CMK (cell line): ENCODE data around the gene ARHGAP23.
"Not testable (repeated sequence)": the region's sequence is repeated elsewhere in the genome, so short reads cannot be mapped to it uniquely, and the experiment has no call there.

Source experiments
- DNase-seq: peaks from one replicate; pipeline ENCODE4 v3.0.0-alpha.2; 2010; ENCODE audit warnings: low read depth

ARHGAP23 gene

DNA sequence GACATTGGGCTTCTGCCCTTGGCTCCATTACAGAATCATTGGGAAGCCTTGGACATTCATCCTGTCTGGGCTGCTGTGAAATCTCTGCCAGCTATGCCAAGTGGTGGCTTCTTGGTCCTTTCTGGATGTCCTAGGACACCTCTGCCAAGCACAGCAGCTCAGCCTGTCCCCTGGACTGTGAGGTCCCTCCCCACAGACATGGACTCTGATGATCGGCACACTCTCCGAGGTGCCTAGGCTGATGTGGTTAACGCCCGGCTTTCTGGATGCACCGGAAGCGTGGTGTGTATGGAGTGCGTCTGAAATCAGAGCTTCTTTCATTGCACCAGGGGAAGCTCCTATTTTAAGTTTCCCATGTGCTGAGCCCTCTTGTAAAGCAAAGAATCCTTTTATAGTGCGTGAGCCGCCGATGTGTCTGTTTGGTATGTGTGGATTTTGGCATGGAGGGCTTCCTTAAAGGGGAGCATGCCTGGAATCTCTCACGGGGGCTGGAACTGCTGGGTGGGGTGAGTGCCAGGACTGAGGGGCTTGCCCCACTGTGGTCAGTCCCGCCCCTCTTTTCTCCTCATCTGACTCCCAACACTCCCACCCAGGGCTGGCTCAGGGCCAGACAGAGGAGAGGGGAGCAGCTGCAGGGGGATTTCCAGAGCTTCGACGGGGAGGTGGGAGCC lies 7.0 kb upstream of the ARHGAP23 start:
- no peak for DNase-seq

DNA sequence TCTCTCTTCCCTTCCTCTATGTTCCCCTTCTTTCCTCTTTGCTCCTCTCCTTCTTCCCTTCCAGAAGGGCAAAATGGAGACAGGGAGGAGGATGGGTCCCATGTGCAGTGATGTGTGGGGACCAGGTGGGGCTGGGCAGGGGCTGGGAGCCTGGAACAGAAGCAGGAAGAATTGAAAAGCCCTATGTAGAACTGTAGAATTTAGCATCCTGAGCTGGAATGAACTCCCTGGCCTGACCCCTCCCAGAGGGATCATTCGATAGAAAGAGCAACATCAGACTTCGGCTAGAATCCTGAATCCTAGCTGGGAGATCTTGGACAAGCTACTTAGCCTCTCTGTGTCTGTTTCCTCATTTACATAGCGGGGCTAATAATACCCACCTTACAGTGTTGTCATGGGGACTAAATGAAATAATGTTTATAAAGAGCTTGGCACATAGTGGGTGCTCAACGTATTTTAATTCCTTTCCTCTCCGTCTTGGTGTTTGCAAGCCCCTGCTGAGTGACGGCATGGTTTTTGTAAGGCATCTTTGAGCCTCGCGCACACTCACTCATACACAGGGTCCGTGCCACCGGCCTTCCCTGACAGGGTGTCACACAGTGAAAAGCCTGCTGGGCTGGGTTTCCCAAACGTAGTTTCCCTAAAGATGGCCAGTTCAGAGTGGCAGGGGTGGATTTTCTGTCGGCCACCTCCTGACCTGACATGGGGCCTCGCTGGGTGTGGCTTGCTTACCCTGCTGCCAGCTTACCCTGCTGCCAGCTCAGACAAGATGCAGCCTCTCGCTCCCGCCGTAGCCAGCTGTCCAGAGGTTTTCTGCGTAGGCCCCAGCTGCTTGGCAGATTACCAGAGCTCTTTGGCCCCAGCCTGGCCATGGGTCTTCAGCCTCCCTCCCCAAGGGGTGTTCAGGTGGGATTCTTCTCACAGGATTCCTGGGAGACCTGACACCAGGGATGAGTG lies 6.1 kb upstream of the ARHGAP23 start:
- DNase-seq: no peak

DNA sequence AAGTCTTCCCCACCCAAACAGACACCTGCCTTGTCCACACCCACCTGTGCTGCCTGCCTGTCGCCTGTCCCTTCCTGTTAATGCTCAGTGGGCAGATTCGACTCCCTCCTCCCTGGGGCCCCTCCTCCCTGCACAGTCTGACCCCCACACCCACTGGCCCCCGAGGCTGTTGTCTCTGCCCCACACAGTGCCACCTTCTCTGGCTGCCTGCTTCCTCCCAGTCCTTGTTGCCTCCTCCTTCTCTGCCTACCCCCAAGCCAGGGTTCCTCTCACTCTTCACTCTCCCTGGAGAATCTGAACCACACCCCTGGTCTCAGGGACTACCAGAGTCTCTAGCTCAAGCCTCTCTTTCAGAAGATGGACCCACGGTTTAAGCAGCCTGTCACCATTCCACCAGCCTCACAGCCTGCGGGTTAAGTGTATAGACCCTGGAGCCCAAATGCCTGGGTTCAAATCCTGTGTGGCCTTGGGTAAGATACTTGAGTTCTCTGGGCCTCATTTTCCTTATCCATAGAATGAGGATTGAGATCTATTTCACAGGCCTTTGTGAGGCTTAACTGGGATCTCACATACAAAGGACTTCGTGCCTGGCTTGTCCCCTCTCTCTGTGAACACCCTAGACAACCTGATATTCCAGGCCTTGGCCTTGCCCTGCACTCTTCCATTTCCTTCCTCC lies 3.8 kb upstream of the ARHGAP23 start:
- no peak for DNase-seq

DNA sequence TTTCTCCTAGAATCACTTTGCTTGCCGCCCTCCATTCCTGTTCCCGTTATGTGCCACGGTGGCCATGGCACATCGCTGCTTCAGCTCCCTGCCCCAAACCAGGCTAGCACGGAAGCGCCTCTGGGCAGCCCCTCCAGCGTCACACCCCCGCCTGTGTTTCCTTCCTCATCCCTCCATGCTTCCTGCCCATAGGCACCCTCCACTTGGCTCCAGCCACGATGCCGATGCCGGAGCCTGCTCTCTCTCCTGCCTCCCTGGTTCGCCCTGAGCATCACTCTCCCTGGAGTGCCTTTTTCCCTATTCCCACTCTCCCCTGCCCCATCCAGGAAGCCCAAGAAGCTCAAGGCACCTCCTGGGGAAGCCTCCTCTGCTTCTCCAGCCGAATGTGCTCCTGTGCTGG lies 3.2 kb upstream of the ARHGAP23 start:
- DNase-seq: no peak

DNA sequence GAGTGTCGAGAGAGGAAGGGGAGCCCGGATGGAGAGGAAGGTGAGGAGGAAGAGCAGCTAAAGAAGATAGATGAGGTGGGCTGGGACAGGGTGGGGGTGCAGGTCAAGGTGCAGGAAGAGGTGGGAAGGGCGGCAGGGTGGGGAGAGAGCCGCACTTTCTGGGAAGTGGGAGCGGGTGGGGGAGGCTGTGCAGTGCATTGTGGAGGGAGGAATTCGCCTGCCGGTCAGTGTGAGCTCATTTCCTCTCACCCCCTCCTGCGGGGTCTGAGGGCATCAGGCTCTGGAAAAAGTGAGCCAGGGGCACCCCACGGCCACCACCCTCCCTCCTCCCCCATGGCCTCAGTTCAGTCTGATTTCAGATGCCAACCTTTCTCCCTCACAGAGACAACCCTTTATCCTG lies 2.5 kb upstream of the ARHGAP23 start:
- no peak for DNase-seq

DNA sequence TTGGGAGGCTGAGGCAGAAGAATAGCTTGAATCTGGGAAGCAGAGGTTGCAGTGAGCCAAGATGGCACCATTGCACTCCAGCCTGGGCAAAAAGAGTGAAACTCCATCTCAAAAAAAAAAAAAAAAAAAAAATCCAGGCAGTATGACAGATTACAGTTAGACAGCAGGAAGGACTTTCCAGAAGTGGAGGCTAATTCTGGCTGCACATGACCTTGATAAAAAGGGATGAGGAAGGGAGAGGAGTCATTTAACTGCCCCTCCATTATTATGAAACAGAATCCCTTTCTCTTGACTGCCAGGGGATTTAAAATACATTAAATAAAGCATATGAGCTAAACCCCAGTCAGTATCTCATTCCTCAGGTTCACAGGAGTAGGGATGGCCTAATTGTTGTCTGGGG lies 1.8 kb upstream of the ARHGAP23 start:
- DNase-seq: no peak

DNA sequence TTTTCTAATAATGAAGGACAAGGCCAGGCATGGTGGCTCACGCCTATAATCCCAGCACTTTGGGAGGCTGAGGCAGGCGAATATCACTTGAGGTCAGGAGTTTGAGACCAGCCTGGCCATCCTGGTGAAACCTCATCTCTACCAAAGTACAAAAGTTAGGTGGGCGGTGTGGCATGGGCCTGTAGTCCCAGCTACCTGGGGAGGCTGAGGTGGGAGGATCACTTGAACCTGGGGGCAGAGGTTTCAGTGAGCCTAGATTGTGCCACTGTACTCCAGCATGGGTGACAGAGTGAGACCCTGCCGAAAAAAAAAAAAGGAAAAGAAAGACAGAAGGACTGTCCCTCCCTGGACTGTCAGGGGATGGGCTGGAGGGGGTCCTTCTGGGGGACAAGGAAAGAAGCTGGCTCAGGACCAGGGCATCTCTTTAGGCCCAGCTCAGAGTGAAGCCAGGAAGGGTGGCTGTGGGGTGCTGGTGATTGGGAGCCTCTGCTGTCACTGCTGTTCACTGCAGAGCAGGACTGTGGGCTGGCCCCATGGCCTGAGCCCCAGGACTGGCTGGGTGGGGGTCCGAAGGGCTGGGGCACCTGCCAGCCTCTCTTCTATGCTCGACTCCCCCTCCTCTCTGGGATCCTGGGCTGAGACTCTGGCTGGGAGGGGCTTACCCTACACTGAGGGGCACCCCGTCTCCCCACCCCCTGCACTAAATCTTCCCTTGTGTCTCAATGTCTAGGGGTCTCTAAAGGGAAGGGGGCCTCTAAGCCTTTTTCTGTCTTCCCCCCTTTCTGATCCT lies 909 bp upstream of the ARHGAP23 start:
- no peak for DNase-seq

DNA sequence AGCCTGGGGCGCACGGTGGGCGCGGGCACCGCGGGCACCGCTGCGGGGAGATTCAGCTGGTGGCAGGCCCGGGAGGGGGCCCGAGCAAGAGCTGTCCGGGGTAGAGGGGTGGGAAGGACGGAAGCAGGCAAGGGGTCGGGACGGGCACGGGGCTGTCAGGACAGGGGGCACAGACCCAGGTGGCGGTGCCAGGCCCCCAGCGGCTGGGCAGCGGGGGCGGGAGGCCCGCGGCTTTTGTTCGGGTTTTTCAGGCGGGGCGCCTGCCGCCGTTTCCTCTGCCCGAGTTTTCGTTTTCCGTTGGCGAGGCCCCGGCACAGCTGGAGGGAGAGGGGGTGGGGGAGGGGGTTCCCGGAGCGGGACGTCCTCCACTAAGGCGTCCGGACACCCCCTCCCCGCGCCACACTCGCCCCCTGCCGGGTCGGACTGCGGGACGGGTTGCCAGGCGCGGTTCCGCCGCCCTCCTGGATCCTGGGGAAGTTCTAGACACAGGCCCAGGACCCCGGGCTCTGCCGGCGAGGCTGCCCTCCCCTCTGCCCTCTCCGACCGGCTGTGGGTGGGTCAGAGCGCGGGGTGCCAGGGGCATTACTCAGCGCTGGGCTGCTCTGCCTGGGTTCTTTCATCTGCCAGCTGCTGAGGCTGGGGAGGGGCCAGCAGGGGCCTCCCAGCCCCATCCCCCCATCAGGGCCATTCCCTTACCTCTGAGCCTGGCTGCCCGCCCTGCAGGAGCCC lies 543 bp downstream of the ARHGAP23 start:
- DNase-seq: no peak

DNA sequence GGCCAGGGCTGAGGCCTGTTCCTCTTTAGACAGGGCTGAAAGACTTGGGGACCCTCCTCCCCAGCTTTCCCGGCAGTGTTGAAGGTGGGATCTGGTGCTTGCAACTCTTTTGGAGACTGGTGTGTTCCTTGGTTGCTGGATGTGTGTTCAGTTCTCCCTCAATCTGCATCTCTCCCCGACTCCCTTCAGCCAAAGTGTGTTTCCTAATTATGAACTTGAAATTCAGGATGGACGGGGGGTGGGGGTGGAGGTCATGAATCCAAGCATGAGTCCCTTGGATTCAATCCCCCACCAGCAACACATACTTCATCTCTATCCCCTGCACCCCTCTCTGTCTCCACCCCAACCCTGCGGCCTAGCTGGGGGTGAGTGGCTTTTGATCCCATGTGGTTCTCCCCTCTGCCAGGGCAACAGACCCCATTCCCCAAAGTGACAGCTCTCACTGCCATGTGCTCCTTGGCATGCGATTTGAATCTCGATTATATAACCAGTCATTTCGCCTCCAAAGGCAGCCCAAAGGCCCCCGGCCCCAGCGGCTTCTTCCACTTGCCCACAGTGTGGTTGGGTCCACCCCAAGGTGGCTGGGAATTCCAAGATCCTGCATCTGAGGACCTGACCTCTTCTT lies 1.3 kb downstream of the ARHGAP23 start:
- DNase-seq: no peak

DNA sequence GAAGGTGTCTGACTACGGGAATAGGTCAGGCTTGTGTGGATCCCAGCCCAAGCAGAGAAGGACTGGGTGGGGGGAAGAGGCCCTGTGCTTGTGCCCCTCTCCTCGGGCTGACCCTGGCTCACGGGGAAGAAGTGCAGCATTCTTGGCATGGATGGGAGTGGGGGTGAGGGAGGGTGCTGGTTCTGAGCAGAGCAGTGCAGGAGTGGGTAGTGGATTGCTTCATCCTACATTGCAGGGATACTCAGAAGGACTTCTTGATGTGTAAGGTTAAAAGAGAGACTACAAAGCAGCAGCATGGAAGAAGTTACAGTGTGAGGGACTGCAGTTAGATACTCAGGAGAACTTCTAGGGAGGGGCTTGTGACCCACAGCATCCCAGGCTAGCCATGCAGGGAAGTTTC lies 2.1 kb downstream of the ARHGAP23 start:
- DNase-seq: no peak

DNA sequence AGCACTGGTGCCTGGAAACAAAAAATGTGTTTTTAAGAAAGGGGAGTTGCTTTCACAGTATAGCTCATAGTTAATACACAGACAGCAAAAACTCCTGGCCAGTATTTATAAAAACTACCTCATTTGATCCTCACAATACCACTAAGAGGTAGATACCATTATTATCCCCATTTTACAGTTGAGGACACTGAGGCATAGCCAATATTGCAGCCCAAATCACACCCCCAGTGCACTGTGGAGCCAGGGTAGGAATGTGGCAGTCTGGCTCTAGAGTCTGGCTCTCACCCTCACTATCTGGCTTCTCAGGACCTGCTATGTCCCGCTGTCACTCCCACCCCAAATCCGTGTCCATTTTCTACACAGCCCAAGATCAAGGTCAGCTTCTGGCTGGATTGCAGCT lies 2.6 kb downstream of the ARHGAP23 start:
- no peak for DNase-seq

DNA sequence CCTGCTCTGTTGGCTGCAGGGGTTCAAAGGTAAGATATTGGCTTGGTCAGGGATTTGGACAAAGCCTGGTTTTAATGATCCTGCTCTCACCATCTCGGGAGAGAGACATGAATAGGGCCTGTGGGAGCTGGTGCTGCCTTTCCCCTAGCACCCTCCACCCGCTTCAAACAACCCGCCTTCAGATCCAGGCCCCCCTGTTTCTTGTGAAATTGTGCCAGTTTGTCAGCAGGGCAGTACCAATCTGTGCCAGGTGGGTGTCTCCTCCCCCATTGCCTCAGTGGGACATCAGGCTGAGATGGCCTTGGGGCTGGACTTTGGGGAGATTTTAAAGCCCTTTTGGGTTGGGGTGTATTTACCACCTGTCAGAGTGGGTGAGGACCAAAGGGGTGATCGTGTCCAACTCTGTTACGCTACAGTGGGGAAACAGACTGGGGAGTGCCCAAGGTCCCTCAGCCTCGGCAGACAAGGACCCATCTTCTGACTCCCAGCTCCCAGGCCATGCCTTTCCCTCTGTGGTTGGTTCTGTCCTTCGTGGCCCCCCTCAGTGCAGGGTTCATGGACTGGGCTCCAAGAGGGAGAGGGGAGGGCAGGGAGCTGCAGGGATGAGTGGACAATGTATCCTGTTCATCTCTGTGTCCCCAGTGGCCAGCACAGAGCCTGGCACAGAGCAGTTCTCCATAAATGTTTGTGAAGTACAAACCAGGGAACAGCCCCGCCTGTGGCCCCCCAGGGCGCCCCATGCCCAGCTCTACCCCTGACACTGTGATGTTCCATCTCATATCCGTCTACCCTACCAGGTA lies 3.3 kb downstream of the ARHGAP23 start:
- DNase-seq: no peak

DNA sequence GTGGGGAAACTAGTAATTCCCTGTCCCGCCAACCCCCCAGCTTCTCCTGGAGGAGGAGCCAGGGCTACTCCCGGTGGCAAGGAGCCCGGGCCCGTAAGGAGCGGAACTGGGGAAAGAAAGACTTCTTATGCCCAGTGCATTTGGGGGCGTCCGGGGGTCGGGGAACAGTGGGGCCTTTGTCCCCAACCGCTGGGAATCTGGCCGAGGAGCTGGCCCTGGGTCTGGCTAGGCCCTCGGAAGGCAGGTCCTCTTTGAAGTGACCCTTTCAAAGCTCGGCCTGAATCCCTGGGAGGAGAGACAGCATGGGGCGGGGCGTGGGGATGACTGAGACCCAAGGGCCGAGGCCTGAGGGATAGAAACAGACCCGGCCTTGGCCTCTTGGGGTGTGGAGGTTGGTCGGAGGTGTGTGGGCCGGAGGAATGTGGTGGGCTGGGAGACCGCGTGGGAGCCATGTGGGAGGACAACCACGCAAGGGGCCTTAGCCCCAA lies 6.0 kb downstream of the ARHGAP23 start:
- no peak for DNase-seq

DNA sequence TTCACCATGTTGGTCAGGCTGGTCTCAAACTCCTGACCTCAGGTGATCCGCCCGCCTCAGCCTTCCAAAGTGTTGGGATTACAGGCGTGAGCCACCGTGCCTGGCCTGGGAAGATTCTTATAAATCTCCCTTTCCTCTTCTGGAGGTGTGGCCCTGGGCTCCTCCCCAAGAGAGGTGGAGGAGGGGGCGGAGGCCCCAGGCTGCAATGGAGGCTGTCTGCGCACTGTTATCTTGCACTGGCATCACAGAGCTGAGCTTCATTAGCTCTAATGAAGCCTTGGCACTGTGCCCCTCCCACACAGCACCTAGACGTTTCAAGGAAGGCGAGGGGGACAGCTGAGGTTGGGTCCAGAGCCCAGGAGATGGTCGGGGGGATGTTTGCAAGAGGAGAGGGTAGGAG lies 7.5 kb downstream of the ARHGAP23 start:
- DNase-seq: no peak

DNA sequence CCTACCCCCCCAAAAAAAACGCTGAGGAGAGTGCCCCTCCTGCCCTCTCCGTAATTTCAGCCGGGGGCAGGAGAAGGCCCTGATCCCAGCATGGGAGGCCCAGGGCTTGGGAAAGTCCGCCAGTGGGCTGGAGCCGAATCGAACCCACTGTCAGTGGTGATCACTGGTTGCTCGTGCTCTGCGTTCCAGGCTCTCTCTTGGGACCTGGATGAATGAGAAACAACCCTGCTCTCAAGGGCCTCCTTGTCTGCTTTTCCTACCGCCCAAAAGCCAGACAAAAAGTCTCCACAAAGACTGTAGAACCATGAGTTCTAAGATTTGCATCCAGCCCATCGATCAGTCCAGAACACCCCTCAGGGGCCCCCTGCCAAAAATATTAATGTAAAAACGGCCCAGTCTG lies 8.1 kb downstream of the ARHGAP23 start:
- DNase-seq: no peak

DNA sequence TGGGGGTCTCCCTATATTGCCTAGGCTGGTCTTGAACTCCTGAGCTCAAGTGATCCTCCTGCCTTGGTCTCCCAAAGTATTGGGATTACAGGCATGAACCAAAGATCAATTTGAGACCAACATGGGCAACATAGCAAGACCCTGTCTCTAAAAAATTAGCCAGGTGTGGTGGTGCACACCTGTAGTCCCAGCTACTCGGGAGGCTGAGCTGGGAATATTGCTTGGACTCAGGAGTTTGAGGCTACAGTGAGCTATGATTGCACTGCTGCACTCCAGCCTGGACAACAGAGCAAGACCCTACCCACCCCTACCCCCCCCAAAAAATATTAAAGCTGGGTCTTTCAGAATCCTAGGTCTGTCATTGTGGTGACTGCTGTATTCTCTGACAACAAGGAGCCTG lies 9.0 kb downstream of the ARHGAP23 start:
- not testable (repeated sequence) for DNase-seq

DNA sequence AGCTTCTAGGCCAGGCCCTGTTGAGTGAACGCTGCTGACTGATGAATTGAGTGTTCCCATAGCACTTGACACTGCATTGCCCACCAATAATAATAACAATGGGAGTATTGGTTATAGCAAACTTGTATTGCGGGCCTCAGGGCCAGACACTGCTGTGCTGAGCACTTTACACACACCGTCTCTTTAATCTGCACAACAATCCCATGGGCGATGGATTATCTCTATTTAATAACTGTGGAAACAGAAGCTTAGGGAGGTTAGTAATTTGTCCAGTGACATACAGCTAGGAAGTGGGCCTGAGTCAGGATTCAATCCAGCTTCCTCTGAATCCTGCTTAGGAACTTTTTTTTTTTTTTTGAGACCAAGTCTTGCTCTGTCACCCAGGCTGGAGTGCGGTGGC lies 11.2 kb downstream of the ARHGAP23 start:
- no peak for DNase-seq

DNA sequence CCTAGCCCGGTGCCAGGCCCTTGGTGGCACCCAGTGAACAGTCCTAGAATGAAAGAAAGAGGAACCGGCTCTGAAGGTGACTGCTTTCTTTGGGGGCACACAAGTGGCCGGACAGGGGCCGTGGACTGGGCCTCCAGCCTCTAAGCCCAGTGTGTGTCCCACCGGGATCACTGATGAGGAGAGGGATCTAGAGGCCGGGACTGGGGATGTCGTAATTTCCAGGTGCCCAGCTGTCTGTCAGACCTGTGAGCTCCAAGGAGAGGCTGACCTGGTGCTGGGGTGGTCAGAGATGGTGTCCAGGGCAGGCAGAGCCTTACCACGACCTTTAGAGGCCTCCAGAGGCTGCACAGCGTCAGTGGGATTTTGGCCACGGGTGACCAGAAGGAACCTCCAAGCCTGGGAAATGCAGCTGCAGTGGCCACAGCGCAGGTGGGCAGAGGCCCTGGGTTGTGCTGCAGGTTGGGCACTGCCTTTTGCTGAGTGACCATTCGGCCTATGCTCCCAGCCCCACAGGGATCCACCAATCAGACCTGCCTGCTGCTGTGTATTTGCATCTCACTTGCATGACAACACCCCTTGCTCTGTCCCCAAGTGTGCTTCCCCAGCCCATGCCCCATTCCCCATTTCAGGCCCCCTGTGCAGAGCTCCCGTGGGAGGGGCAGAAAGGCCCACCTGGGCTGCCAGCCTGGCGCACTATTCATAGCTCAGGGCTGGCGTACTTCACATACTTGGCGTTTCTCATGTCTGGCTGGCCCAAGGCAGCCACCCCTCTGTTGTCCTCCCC lies 12.5 kb downstream of the ARHGAP23 start:
- no peak for DNase-seq

DNA sequence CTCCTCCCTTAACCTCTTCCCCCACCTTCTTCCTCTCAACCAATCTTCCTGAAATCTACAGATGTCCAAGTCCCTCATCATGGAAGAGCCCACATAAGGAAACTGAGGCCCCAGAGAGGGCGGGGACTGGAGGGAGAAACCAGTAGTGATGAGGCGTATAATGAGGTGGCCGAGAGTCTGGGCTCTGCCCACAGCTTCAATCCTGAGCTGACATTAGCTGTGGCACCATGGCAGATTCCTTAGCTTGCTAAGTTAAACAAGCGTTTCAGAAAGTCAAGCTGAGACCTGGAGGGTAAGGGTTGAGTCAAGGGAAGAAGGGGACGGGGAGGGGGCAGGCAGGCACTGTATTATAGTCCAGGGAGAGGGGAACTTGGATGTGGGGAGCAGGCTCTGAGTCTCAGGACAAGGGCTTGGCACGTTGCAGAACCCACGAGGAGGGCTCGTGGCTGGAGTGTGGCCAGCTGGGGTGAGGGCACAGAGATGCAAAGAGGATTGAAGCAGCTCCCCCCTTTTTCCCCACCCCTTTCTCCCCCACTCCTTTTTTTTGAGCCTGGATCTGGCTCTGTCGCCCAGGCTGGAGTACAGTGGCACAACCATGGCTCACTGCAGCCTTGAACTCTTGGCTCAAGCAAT lies 13.3 kb downstream of the ARHGAP23 start:
- DNase-seq: no peak
